Mucosa of stomach (tissue), 1 donor: ENCODE results near the gene GALNT6.
A peak's percentile ranks its signal among the peaks of the same experiment; 100 is the strongest.

Experiments used
- H3K27me3 ChIP-seq: one replicate; pipeline ENCODE4 v1.7.0; 2013; ENCODE audit warnings: mild to moderate bottlenecking, low read length; ENCODE audit not compliant: control insufficient read depth, insufficient read depth
- H3K36me3 ChIP-seq: one replicate; pipeline ENCODE4 v1.7.0; 2013; ENCODE audit warnings: low read length; ENCODE audit not compliant: control insufficient read depth, insufficient read depth
- H3K4me1 ChIP-seq: one replicate; pipeline ENCODE4 v1.7.0; 2013; ENCODE audit warnings: mild to moderate bottlenecking, low read length; ENCODE audit not compliant: control insufficient read depth, insufficient read depth
- H3K4me3 ChIP-seq: one replicate; pipeline ENCODE4 v1.7.0; 2013; ENCODE audit warnings: low read length
- H3K9ac ChIP-seq: one replicate; pipeline ENCODE4 v1.7.0; 2013; ENCODE audit warnings: mild to moderate bottlenecking, low read length, moderate library complexity
- H3K9me3 ChIP-seq: one replicate; pipeline ENCODE4 v1.7.0; 2013; ENCODE audit warnings: mild to moderate bottlenecking, low read length, moderate library complexity; ENCODE audit not compliant: control insufficient read depth
- donor health status: Pancreatic carcinoma.

GALNT6 gene

GRCh38 chr12:51391283-51392123, at the start of gene GALNT6:
TSS of gene GALNT6 (minus strand) at chr12:51391406. CDS start at chr12:51379781, 11,625 bp downstream.
- H3K4me3 ChIP-seq, result peak within 1 kb of the TSS; percentile 78
- peak within 1 kb of the TSS; percentile 96 for H3K9ac ChIP-seq
- peaks cover 64% of the 10 kb centered on the region for H3K4me1 ChIP-seq
- no peaks in the 10 kb centered on the region for H3K9me3 ChIP-seq
- H3K27me3 ChIP-seq, result no peaks in the 10 kb centered on the region
- H3K36me3 ChIP-seq, result no peaks in the 10 kb centered on the region

GRCh38 chr12:51439330-51439729, 48.1 kb upstream of the GALNT6 start:
- Histone ChIP-seq H3K9me3 (no peaks in the 10 kb centered on the region), H3K27me3 (no peaks in the 10 kb centered on the region), H3K4me3 (no peak overlapping the region), H3K36me3 (no peaks in the 10 kb centered on the region), H3K4me1 (peaks cover 9% of the 10 kb centered on the region), H3K9ac (no peak overlapping the region)

- Histone ChIP-seq H3K36me3 (no peaks in the 10 kb centered on the region), H3K4me1 (peaks cover 21% of the 10 kb centered on the region), H3K4me3 (no peak overlapping the region), H3K9ac (no peak overlapping the region), H3K9me3 (no peaks in the 10 kb centered on the region), H3K27me3 (no peaks in the 10 kb centered on the region)
These were observed 46.2 kb upstream of the GALNT6 start for GRCh38 chr12:51437431-51437830.

GRCh38 chr12:51434305-51434704, 43.1 kb upstream of the GALNT6 start:
- Histone ChIP-seq H3K9ac (no peak overlapping the region), H3K4me1 (peaks cover 35% of the 10 kb centered on the region), H3K27me3 (no peaks in the 10 kb centered on the region), H3K36me3 (no peaks in the 10 kb centered on the region), H3K9me3 (no peaks in the 10 kb centered on the region), H3K4me3 (no peak overlapping the region)

DNA sequence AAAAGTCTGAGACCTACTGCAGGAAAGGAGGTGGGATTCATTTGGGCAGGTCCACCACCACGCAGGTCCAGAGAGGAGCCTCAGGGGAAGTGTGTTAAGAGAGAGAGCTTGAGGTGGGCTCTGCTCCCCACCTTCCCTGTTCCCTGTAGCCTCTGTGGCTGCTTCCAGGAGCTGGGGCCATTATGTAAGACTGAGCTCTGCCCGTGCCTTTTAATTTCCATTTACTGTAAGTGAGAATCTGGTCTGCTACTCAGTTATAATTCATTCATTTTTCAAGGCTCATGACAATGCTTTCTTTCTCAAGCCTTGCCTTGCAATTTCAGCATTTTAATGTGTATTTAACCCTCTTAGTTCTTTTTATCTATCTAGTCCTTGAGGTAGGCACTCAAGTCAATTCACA, 41.7 kb upstream of the GALNT6 start:
- no peaks in the 10 kb centered on the region for H3K9me3 ChIP-seq

GRCh38 chr12:51430196-51430895, 39.1 kb upstream of the GALNT6 start:
- H3K27me3 ChIP-seq, result no peaks in the 10 kb centered on the region
- no peaks in the 10 kb centered on the region for H3K9me3 ChIP-seq
- no peak overlapping the region for H3K4me3 ChIP-seq
- peaks cover 34% of the 10 kb centered on the region for H3K4me1 ChIP-seq
- H3K36me3 ChIP-seq, result no peaks in the 10 kb centered on the region
- H3K9ac ChIP-seq, result no peak overlapping the region

More for the DNA sequence above, 41.7 kb upstream of the GALNT6 start:
- no peaks in the 10 kb centered on the region for H3K36me3 ChIP-seq
- no peaks in the 10 kb centered on the region for H3K27me3 ChIP-seq
- no peak overlapping the region for H3K4me3 ChIP-seq
- H3K9ac ChIP-seq, result no peak overlapping the region
- H3K4me1 ChIP-seq, result peaks cover 33% of the 10 kb centered on the region

DNA sequence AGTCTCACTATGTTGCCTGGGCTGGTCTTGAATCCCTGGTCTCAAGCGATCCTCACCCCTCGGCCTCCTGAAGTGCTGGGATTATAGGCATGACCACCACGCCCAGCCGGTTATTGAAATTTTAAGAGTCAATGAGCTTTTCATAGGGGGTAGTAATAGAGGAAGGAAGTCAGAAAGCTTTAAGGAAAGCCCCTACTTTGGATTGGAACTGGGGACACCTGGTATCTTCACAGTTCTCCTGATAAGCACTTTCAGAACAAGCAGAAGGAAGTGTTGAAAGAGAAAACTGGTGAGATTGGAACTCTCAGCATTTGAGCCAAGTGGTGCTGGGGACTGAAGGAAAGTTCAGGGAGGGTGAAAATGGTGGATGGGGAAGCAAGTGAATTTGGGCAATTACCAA, 38.5 kb upstream of the GALNT6 start:
- Histone ChIP-seq H3K4me1 (peaks cover 38% of the 10 kb centered on the region), H3K9me3 (no peaks in the 10 kb centered on the region), H3K9ac (no peak overlapping the region), H3K4me3 (no peak overlapping the region), H3K36me3 (no peaks in the 10 kb centered on the region), H3K27me3 (no peaks in the 10 kb centered on the region)

DNA sequence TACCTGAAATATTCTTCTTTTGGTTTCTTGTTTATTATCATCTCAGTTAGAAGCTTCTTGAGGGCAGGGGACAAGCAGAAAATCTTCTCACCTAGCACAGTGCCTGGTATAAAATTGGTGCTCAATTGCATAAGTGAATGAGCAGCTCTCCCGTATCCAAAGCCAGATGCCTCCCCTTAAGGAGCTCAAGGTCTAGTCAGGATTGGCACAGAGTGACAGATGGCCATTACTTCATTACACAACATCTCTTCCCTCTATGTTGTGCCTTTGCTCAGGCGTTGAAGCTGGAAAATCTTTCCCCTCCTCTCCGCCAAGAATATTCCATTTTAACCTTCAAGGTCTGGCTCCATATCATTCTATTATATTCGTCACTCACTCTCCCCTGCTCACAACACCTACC, 37.0 kb upstream of the GALNT6 start:
- Histone ChIP-seq H3K4me3 (no peak overlapping the region), H3K9ac (no peak overlapping the region), H3K9me3 (no peaks in the 10 kb centered on the region), H3K27me3 (no peaks in the 10 kb centered on the region), H3K36me3 (no peaks in the 10 kb centered on the region), H3K4me1 (peaks cover 41% of the 10 kb centered on the region)

GRCh38 chr12:51424662-51425539, 33.7 kb upstream of the GALNT6 start, which contains the start of gene SLC4A8:
TSS of gene SLC4A8 (plus strand) at chr12:51424831. CDS start at chr12:51424988, 157 bp downstream.
- no peaks in the 10 kb centered on the region for H3K9me3 ChIP-seq
- peak within 1 kb of the TSS; percentile 26 for H3K9ac ChIP-seq
- no peaks in the 10 kb centered on the region for H3K27me3 ChIP-seq
- H3K36me3 ChIP-seq, result no peaks in the 10 kb centered on the region
- H3K4me1 ChIP-seq, result peaks cover 21% of the 10 kb centered on the region
- no peak within 1 kb of the TSS for H3K4me3 ChIP-seq

- Histone ChIP-seq H3K4me1 (peaks cover 23% of the 10 kb centered on the region), H3K9ac (no peak overlapping the region), H3K9me3 (no peaks in the 10 kb centered on the region), H3K27me3 (no peaks in the 10 kb centered on the region), H3K36me3 (no peaks in the 10 kb centered on the region), H3K4me3 (no peak overlapping the region)
These were observed 33.0 kb upstream of the GALNT6 start for GRCh38 chr12:51424094-51424661.

GRCh38 chr12:51421266-51421884, 30.2 kb upstream of the GALNT6 start:
- no peak overlapping the region for H3K4me3 ChIP-seq
- no peaks in the 10 kb centered on the region for H3K27me3 ChIP-seq
- H3K4me1 ChIP-seq, result peaks cover 38% of the 10 kb centered on the region
- no peaks in the 10 kb centered on the region for H3K36me3 ChIP-seq
- no peaks in the 10 kb centered on the region for H3K9me3 ChIP-seq
- H3K9ac ChIP-seq, result no peak overlapping the region
